CD1c-positive myeloid dendritic cell (primary cell): ENCODE results near the gene GMPPB.

Experiments
- DNase-seq: peaks from one replicate; pipeline ENCODE4 v3.0.0-alpha.2; 2016; ENCODE audit errors: extremely low spot score

Gene GMPPB

GRCh38 chr3:49729966-49730609, 6.3 kb upstream of the GMPPB start:
- DNase-seq, result no peak

GRCh38 chr3:49727924-49728361, 4.2 kb upstream of the GMPPB start:
- no peak for DNase-seq

GRCh38 chr3:49727154-49727923, 3.6 kb upstream of the GMPPB start:
- no peak for DNase-seq

- no peak for DNase-seq
Observed at GRCh38 chr3:49725906-49726681, 2.3 kb upstream of the GMPPB start.

- peak; percentile 20 for DNase-seq
Observed at GRCh38 chr3:49724586-49724985, 835 bp upstream of the GMPPB start.

GRCh38 chr3:49723296-49723627, 489 bp downstream of the GMPPB start:
- peak; percentile 43 for DNase-seq

GRCh38 chr3:49722896-49723295, 855 bp downstream of the GMPPB start:
- no peak for DNase-seq

GRCh38 chr3:49721896-49722781, 1.6 kb downstream of the GMPPB start:
- no peak for DNase-seq

- DNase-seq, result no peak
Observed at GRCh38 chr3:49721596-49721895, 2.2 kb downstream of the GMPPB start.

GRCh38 chr3:49720855-49721595, 2.7 kb downstream of the GMPPB start:
- no peak for DNase-seq

- DNase-seq, result peak; percentile 97
Observed at GRCh38 chr3:49719214-49719884, 4.4 kb downstream of the GMPPB start, which contains the start of gene AMIGO3. Gene AMIGO3 (minus strand): TSS chr3:49719684. CDS start chr3:49719465, 219 bp downstream.

GRCh38 chr3:49718858-49719213, 4.9 kb downstream of the GMPPB start:
- no peak for DNase-seq

GRCh38 chr3:49717959-49718857, 5.5 kb downstream of the GMPPB start:
- DNase-seq, result no peak

- no peak for DNase-seq
Observed at GRCh38 chr3:49717211-49717958, 6.4 kb downstream of the GMPPB start.

GRCh38 chr3:49716691-49717210, 7.0 kb downstream of the GMPPB start:
- no peak for DNase-seq

GRCh38 chr3:49716169-49716568, 7.6 kb downstream of the GMPPB start:
- DNase-seq, result no peak

- DNase-seq, result no peak
Observed at GRCh38 chr3:49715611-49716121, 8.1 kb downstream of the GMPPB start.
